ENCODE data around the gene SUMO4.

SUMO4 gene

GRCh38 chr6:149403534-149403933 lies 3.5 kb downstream of the SUMO4 start:
- H3K27ac ChIP-seq (ENCODE audit: insufficient read depth in 1 of 2, low read depth in 1 of 2, low read length in 2 of 2, poor library complexity in 1 of 2, severe bottlenecking in 2 of 2): no peak overlapping the region
- CTCF ChIA-PET: no interaction called here
- 100% methylated on average over 2 of the region's 3 CpGs for WGBS (ENCODE audit: insufficient coverage)

GRCh38 chr6:149405823-149406765 lies 6.0 kb downstream of the SUMO4 start:
- Histone ChIP-seq H3K36me3 (ENCODE audit: control insufficient read depth in 4 of 4, insufficient read depth in 4 of 4, low read length in 3 of 4) (peaks cover 25 to 75% (median 35%) of the 10 kb centered on the region in 4 experiments), H3K4me3 (ENCODE audit: control insufficient read depth in 1 of 7, extremely low read depth in 1 of 7, insufficient read depth in 4 of 7, low read depth in 2 of 7, low read length in 6 of 7) (no peak overlapping the region), H3K27me3 (replicated peaks in 2 of 5; ENCODE audit: control insufficient read depth in 4 of 5, insufficient read depth in 5 of 5, low read length in 4 of 5) (no peaks in the 10 kb centered on the region), H3K4me1 (ENCODE audit: control extremely low read depth in 1 of 4, control insufficient read depth in 4 of 4, insufficient read depth in 4 of 4, low read length in 3 of 4) (no peaks in the 10 kb centered on the region), H3K27ac (ENCODE audit: insufficient read depth in 1 of 2, low read depth in 1 of 2, low read length in 2 of 2, poor library complexity in 1 of 2, severe bottlenecking in 2 of 2) (no peak overlapping the region), H3K9me3 (ENCODE audit: control extremely low read depth in 1 of 5, control insufficient read depth in 4 of 5, insufficient read depth in 2 of 5, low read depth in 1 of 5, low read length in 4 of 5) (peaks cover 0 to 2% (median 0%) of the 10 kb centered on the region in 5 experiments)
- WGBS (ENCODE audit: insufficient coverage): 92% methylated on average over 2 of the region's 5 CpGs
- CTCF ChIA-PET: interaction anchor here (1.1 to 1.2 kb wide), 2 partner anchors 10 to 56 kb away, joined by 3 to 4 read pairs; no protein-coding TSS in a partner anchor
- peak in 2 of 3 donors; percentile 34 to 47 for DNase-seq
- POLR2A ChIA-PET: no interaction called here

More at GRCh38 chr6:149403534-149403933, 3.5 kb downstream of the SUMO4 start:
- POLR2A ChIA-PET: interaction anchor here (0.7 kb wide), 1 partner anchor 75 kb away, joined by 3 read pairs; no protein-coding TSS in a partner anchor
- Histone ChIP-seq H3K36me3 (ENCODE audit: control insufficient read depth in 4 of 4, insufficient read depth in 4 of 4, low read length in 3 of 4) (peaks cover 19 to 70% (median 38%) of the 10 kb centered on the region in 4 experiments), H3K4me1 (ENCODE audit: control extremely low read depth in 1 of 4, control insufficient read depth in 4 of 4, insufficient read depth in 4 of 4, low read length in 3 of 4) (no peaks in the 10 kb centered on the region), H3K4me3 (ENCODE audit: control insufficient read depth in 1 of 7, extremely low read depth in 1 of 7, insufficient read depth in 4 of 7, low read depth in 2 of 7, low read length in 6 of 7) (no peak overlapping the region), H3K9me3 (ENCODE audit: control extremely low read depth in 1 of 5, control insufficient read depth in 4 of 5, insufficient read depth in 2 of 5, low read depth in 1 of 5, low read length in 4 of 5) (peaks cover 0 to 4% (median 0%) of the 10 kb centered on the region in 5 experiments), H3K27me3 (replicated peaks in 2 of 5; ENCODE audit: control insufficient read depth in 4 of 5, insufficient read depth in 5 of 5, low read length in 4 of 5) (no peaks in the 10 kb centered on the region)
- DNase-seq: no peak

- no peaks in the 10 kb centered on the region for H3K9me3 ChIP-seq (ENCODE audit: control extremely low read depth in 1 of 5, control insufficient read depth in 4 of 5, insufficient read depth in 2 of 5, low read depth in 1 of 5, low read length in 4 of 5)
- H3K4me1 ChIP-seq (ENCODE audit: control extremely low read depth in 1 of 4, control insufficient read depth in 4 of 4, insufficient read depth in 4 of 4, low read length in 3 of 4): no peaks in the 10 kb centered on the region
- WGBS (ENCODE audit: insufficient coverage): no CpG with 5 or more reads among the region's 3 CpGs
- ChIA-PET CTCF (interaction anchor here (1.1 to 1.8 kb wide), 5 partner anchors 10 to 381 kb away, joined by 3 to 8 read pairs (median 3); no protein-coding TSS in a partner anchor), POLR2A (no interaction called here)
- DNase-seq: no peak
- no peak overlapping the region for H3K27ac ChIP-seq (ENCODE audit: insufficient read depth in 1 of 2, low read depth in 1 of 2, low read length in 2 of 2, poor library complexity in 1 of 2, severe bottlenecking in 2 of 2)
- H3K27me3 ChIP-seq (replicated peaks in 2 of 5; ENCODE audit: control insufficient read depth in 4 of 5, insufficient read depth in 5 of 5, low read length in 4 of 5): no peaks in the 10 kb centered on the region
- peaks cover 18 to 50% (median 22%) of the 10 kb centered on the region in 4 experiments for H3K36me3 ChIP-seq (ENCODE audit: control insufficient read depth in 4 of 4, insufficient read depth in 4 of 4, low read length in 3 of 4)
- H3K4me3 ChIP-seq (ENCODE audit: control insufficient read depth in 1 of 7, extremely low read depth in 1 of 7, insufficient read depth in 4 of 7, low read depth in 2 of 7, low read length in 6 of 7): no peak overlapping the region
These were observed 9.6 kb downstream of the SUMO4 start for GRCh38 chr6:149409617-149410016.

- Histone ChIP-seq H3K4me1 (ENCODE audit: control extremely low read depth in 1 of 4, control insufficient read depth in 4 of 4, insufficient read depth in 4 of 4, low read length in 3 of 4) (no peaks in the 10 kb centered on the region), H3K4me3 (ENCODE audit: control insufficient read depth in 1 of 7, extremely low read depth in 1 of 7, insufficient read depth in 4 of 7, low read depth in 2 of 7, low read length in 6 of 7) (no peak overlapping the region), H3K27me3 (replicated peaks in 2 of 5; ENCODE audit: control insufficient read depth in 4 of 5, insufficient read depth in 5 of 5, low read length in 4 of 5) (no peaks in the 10 kb centered on the region), H3K9me3 (ENCODE audit: control extremely low read depth in 1 of 5, control insufficient read depth in 4 of 5, insufficient read depth in 2 of 5, low read depth in 1 of 5, low read length in 4 of 5) (no peaks in the 10 kb centered on the region), H3K27ac (ENCODE audit: insufficient read depth in 1 of 2, low read depth in 1 of 2, low read length in 2 of 2, poor library complexity in 1 of 2, severe bottlenecking in 2 of 2) (no peak overlapping the region), H3K36me3 (ENCODE audit: control insufficient read depth in 4 of 4, insufficient read depth in 4 of 4, low read length in 3 of 4) (peaks cover 15 to 42% (median 20%) of the 10 kb centered on the region in 4 experiments)
- DNase-seq: no peak
- ChIA-PET CTCF (interaction anchor here (1.1 to 1.8 kb wide), 4 partner anchors 9 to 382 kb away, joined by 3 to 8 read pairs (median 4); no protein-coding TSS in a partner anchor), POLR2A (no interaction called here)
These were observed 10.5 kb downstream of the SUMO4 start for GRCh38 chr6:149410557-149410956.

GRCh38 chr6:149414009-149414408 lies 13.9 kb downstream of the SUMO4 start:
- Histone ChIP-seq H3K4me3 (ENCODE audit: control insufficient read depth in 1 of 7, extremely low read depth in 1 of 7, insufficient read depth in 4 of 7, low read depth in 2 of 7, low read length in 6 of 7) (no peak overlapping the region), H3K9me3 (ENCODE audit: control extremely low read depth in 1 of 5, control insufficient read depth in 4 of 5, insufficient read depth in 2 of 5, low read depth in 1 of 5, low read length in 4 of 5) (peaks cover 0 to 5% (median 2%) of the 10 kb centered on the region in 5 experiments), H3K27me3 (replicated peaks in 2 of 5; ENCODE audit: control insufficient read depth in 4 of 5, insufficient read depth in 5 of 5, low read length in 4 of 5) (no peaks in the 10 kb centered on the region), H3K27ac (ENCODE audit: insufficient read depth in 1 of 2, low read depth in 1 of 2, low read length in 2 of 2, poor library complexity in 1 of 2, severe bottlenecking in 2 of 2) (no peak overlapping the region), H3K36me3 (ENCODE audit: control insufficient read depth in 4 of 4, insufficient read depth in 4 of 4, low read length in 3 of 4) (peaks cover 13 to 27% (median 14%) of the 10 kb centered on the region in 4 experiments), H3K4me1 (ENCODE audit: control extremely low read depth in 1 of 4, control insufficient read depth in 4 of 4, insufficient read depth in 4 of 4, low read length in 3 of 4) (no peaks in the 10 kb centered on the region)
- no peak for DNase-seq
- CTCF ChIA-PET: interaction anchor here (0.8 to 1.6 kb wide), 3 partner anchors 15 to 326 kb away, joined by 3 to 6 read pairs (median 3); no protein-coding TSS in a partner anchor
- POLR2A ChIA-PET: interaction anchor here (0.5 to 0.7 kb wide), 2 partner anchors 98 to 387 kb away, joined by 3 to 7 read pairs; no protein-coding TSS in a partner anchor
- 83% methylated on average over 3 of the region's 4 CpGs for WGBS (ENCODE audit: insufficient coverage)

GRCh38 chr6:149414821-149415220 lies 14.8 kb downstream of the SUMO4 start:
- Histone ChIP-seq H3K9me3 (ENCODE audit: control extremely low read depth in 1 of 5, control insufficient read depth in 4 of 5, insufficient read depth in 2 of 5, low read depth in 1 of 5, low read length in 4 of 5) (peaks cover 0 to 5% (median 2%) of the 10 kb centered on the region in 5 experiments), H3K4me1 (ENCODE audit: control extremely low read depth in 1 of 4, control insufficient read depth in 4 of 4, insufficient read depth in 4 of 4, low read length in 3 of 4) (peaks cover 0 to 3% (median 0%) of the 10 kb centered on the region in 4 experiments), H3K27me3 (replicated peaks in 2 of 5; ENCODE audit: control insufficient read depth in 4 of 5, insufficient read depth in 5 of 5, low read length in 4 of 5) (no peaks in the 10 kb centered on the region), H3K27ac (ENCODE audit: insufficient read depth in 1 of 2, low read depth in 1 of 2, low read length in 2 of 2, poor library complexity in 1 of 2, severe bottlenecking in 2 of 2) (no peak overlapping the region), H3K36me3 (ENCODE audit: control insufficient read depth in 4 of 4, insufficient read depth in 4 of 4, low read length in 3 of 4) (peaks cover 6 to 19% (median 10%) of the 10 kb centered on the region in 4 experiments), H3K4me3 (ENCODE audit: control insufficient read depth in 1 of 7, extremely low read depth in 1 of 7, insufficient read depth in 4 of 7, low read depth in 2 of 7, low read length in 6 of 7) (no peak overlapping the region)
- 100% methylated on average over 3 of the region's 4 CpGs for WGBS (ENCODE audit: insufficient coverage)
- ChIA-PET POLR2A (no interaction called here), CTCF (interaction anchor here (1.0 to 1.6 kb wide), 2 partner anchors 14 to 17 kb away, joined by 3 to 6 read pairs; no protein-coding TSS in a partner anchor)
- DNase-seq: no peak

Measured in common myeloid progenitor, CD34-positive (primary cell).